Measurements from ENCODE around the gene RING1. TPM values are rescaled to one million over a fixed set of nuclear protein-coding genes. Genes with fewer than 3 reads are reported as not detected.

Gene RING1
- total RNA-seq, 1 donor from 2014 or later = 43.8 TPM

GRCh38 chr6:33207552-33208090 lies 679 bp upstream of the RING1 start:
- Mint-ChIP-seq H3K4me3 (peak overlapping the region; percentile 87), H3K27ac (peak overlapping the region; percentile 76), H3K9me3 (no peaks in the 10 kb centered on the region), H3K4me1 (peaks cover 45% of the 10 kb centered on the region), H3K27me3 (peaks cover 6% of the 10 kb centered on the region), H3K36me3 (ENCODE audit: low read depth) (peaks cover 39% of the 10 kb centered on the region)
- ChIA-PET POLR2A (interaction anchor here (0.6 to 2.7 kb wide), 24 partner anchors 9 to 516 kb away, joined by 3 to 38 read pairs (median 4); partner anchors contain the start of genes BAK1, HLA-DPB1, RGL2 and RPS18), CTCF (interaction anchor here (0.9 to 1.8 kb wide), 4 partner anchors 39 to 207 kb away, joined by 4 to 8 read pairs (median 4); no protein-coding TSS in a partner anchor)
- intact Hi-C loops (cut with micrococcal nuclease) = loop anchor here (1.0 to 10.0 kb wide), 5 partner anchors 7 to 1233 kb away; partner anchors contain the start of genes COL11A2, DXO, RXRB and SLC39A7
- no peak for ATAC-seq (ENCODE audit: low read depth)
- no peak for TF ChIP-seq CTCF (IDR thresholded peaks at IDR 0.05)
- DNase-seq = peak; percentile 32

GRCh38 chr6:33209856-33210255 lies 1.6 kb downstream of the RING1 start:
- ATAC-seq (ENCODE audit: low read depth) (no peak), DNase-seq (no peak)
- peaks cover 26% of the 10 kb centered on the region for H3K36me3 Mint-ChIP-seq (ENCODE audit: low read depth)
- peaks cover 22% of the 10 kb centered on the region for H3K27me3 Mint-ChIP-seq
- ChIA-PET POLR2A (interaction anchor here (2.2 to 2.7 kb wide), 3 partner anchors 39 to 238 kb away, joined by 19 to 38 read pairs (median 37); partner anchors contain the start of genes RPS18 and VPS52), CTCF (no interaction called here)
- peak overlapping the region; percentile 35 for H3K4me3 Mint-ChIP-seq
- peaks cover 43% of the 10 kb centered on the region for H3K4me1 Mint-ChIP-seq
- no peak for TF ChIP-seq CTCF (IDR thresholded peaks at IDR 0.05)
- H3K9me3 Mint-ChIP-seq = no peaks in the 10 kb centered on the region
- no peak overlapping the region for H3K27ac Mint-ChIP-seq
- intact Hi-C loops (cut with micrococcal nuclease) = loop anchor here (2.0 to 10.0 kb wide), 3 partner anchors 17 to 1235 kb away; partner anchors contain the start of genes COL11A2 and DXO

GRCh38 chr6:33211136-33211535 lies 2.8 kb downstream of the RING1 start:
- POLR2A ChIA-PET = interaction anchor here (0.6 to 0.7 kb wide), 2 partner anchors 50 to 311 kb away, joined by 3 to 6 read pairs; no protein-coding TSS in a partner anchor
- intact Hi-C loops (cut with micrococcal nuclease) = no loop called here
- peaks cover 26% of the 10 kb centered on the region for H3K27me3 Mint-ChIP-seq
- CTCF ChIA-PET = no interaction called here
- H3K36me3 Mint-ChIP-seq (ENCODE audit: low read depth) = peaks cover 26% of the 10 kb centered on the region
- H3K4me1 Mint-ChIP-seq = peaks cover 32% of the 10 kb centered on the region
- H3K4me3 Mint-ChIP-seq = no peak overlapping the region
- no peaks in the 10 kb centered on the region for H3K9me3 Mint-ChIP-seq
- no peak overlapping the region for H3K27ac Mint-ChIP-seq
- ATAC-seq (ENCODE audit: low read depth) (no peak), DNase-seq (no peak)
- TF ChIP-seq CTCF (IDR thresholded peaks at IDR 0.05) = no peak

- no peaks in the 10 kb centered on the region for H3K9me3 Mint-ChIP-seq
- intact Hi-C loops (cut with micrococcal nuclease) = no loop called here
- H3K36me3 Mint-ChIP-seq (ENCODE audit: low read depth) = peaks cover 26% of the 10 kb centered on the region
- peaks cover 26% of the 10 kb centered on the region for H3K27me3 Mint-ChIP-seq
- TF ChIP-seq CTCF (IDR thresholded peaks at IDR 0.05) = no peak
- DNase-seq = no peak
- ChIA-PET CTCF (no interaction called here), POLR2A (interaction anchor here (0.7 kb wide), 1 partner anchor 50 kb away, joined by 3 read pairs; no protein-coding TSS in a partner anchor)
- no peak overlapping the region for H3K27ac Mint-ChIP-seq
- no peak overlapping the region for H3K4me3 Mint-ChIP-seq
- H3K4me1 Mint-ChIP-seq = peaks cover 30% of the 10 kb centered on the region
- no peak for ATAC-seq (ENCODE audit: low read depth)
These were observed 3.5 kb downstream of the RING1 start for GRCh38 chr6:33211666-33212422.

- POLR2A ChIA-PET = no interaction called here
- peaks cover 26% of the 10 kb centered on the region for H3K36me3 Mint-ChIP-seq (ENCODE audit: low read depth)
- TF ChIP-seq CTCF (IDR thresholded peaks at IDR 0.05) = no peak
- no peak for DNase-seq
- CTCF ChIA-PET = no interaction called here
- ATAC-seq (ENCODE audit: low read depth) = no peak
- H3K4me1 Mint-ChIP-seq = peaks cover 26% of the 10 kb centered on the region
- intact Hi-C loops (cut with micrococcal nuclease) = no loop called here
- no peak overlapping the region for H3K27ac Mint-ChIP-seq
- H3K9me3 Mint-ChIP-seq = no peaks in the 10 kb centered on the region
- H3K27me3 Mint-ChIP-seq = peaks cover 29% of the 10 kb centered on the region
- peak overlapping the region; percentile 67 for H3K4me3 Mint-ChIP-seq
These were observed 4.5 kb downstream of the RING1 start for GRCh38 chr6:33212857-33213165.
